Keratinocyte (primary cell): ENCODE measurements around the gene TBXAS1.

Experiments used
- CTCF ChIP-seq, 3 experiments: IDR thresholded peaks in 1 of 3; conservative IDR thresholded peaks in 1 of 3; optimal IDR thresholded peaks in 1 of 3; 2 replicates in 2 of 3; 3 replicates in 1 of 3; pipeline versions ENCODE3 to v1.5.1; 2011; ENCODE audit warnings: low read length in 3 of 3, mild to moderate bottlenecking in 3 of 3, moderate library complexity in 2 of 3, control low read depth in 1 of 3, inconsistent platforms in 1 of 3; ENCODE audit not compliant: insufficient read depth in 2 of 3; ENCODE audit errors: extremely low read depth in 1 of 3
- EZH2 ChIP-seq: IDR thresholded peaks from one replicate; pipeline ENCODE4 v1.6.1; 2012; ENCODE audit warnings: inconsistent platforms, mild to moderate bottlenecking, low read length, moderate library complexity

- no peak for TF ChIP-seq CTCF (optimal IDR thresholded peaks at IDR 0.05 in 1 of 3, IDR thresholded peaks at IDR 0.05 in 1 of 3, conservative IDR thresholded peaks at IDR 0.05 in 1 of 3; ENCODE audit: extremely low read depth in 1 of 3, insufficient read depth in 2 of 3, low read length in 3 of 3)
- no peak for TF ChIP-seq EZH2
Observed at GRCh38 chr7:140061607-140061930, 232.5 kb downstream of the TBXAS1 start.
